Measurements from ENCODE around the gene ANK2.

The ANK2 gene

DNA sequence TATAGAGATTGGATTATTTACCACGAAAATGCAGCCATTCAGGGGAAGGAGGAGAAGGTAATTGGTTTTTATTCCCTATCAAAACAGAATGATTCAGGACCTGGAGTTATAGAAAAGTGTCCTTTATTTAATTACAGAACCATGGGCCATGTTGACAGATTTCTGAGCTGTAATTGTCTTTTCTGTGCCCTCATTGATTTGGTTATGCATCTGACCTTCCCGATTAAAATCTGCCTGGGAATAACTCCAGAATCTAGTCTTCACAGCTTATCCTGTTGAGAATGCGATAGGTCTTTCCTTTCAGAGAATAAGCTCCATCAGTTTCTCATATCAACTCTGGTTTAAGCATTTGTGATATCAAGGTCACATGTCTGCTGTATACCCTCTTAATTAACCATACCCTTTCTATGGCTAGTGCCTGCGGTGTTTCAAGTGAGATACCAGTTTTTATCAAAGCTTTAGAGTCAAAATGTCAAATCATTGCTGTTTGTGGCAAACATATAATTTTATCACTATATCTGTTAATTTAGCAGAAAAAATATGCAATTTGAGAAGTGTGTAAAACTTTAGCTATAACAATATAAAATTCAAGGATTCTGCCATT is 37.2 kb upstream of the ANK2 start:
- TF ChIP-seq CTCF (conservative IDR thresholded peaks at IDR 0.05) (no peak), ZFX (IDR thresholded peaks at IDR 0.05) (no peak)
- H3K27ac ChIP-seq: no peak overlapping the region

DNA sequence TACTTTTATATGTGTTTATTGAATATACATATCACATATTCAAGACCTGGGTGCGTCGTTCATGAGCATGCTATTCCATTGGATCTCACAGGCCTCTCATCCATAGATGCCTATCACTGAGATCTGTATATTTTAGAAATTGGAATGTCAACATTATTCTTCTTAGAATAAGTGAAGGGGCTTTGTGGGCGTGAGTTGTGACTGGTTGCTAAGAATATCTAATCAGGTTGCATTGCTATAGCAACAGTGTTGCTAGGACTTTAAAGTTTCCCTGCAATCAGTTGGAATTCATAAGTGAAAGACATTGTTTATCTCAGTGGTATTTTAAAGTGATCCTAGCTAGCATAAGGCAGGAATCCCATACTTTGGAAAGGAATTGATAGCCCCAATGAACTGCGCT is 36.7 kb upstream of the ANK2 start:
- TF ChIP-seq CTCF (conservative IDR thresholded peaks at IDR 0.05) (no peak), ZFX (IDR thresholded peaks at IDR 0.05) (no peak)
- H3K27ac ChIP-seq: no peak overlapping the region

GRCh38 chr4:113013751-113014150 is 35.7 kb upstream of the ANK2 start:
- TF ChIP-seq CTCF (conservative IDR thresholded peaks at IDR 0.05): no peak
- TF ChIP-seq ZFX (IDR thresholded peaks at IDR 0.05): no peak

DNA sequence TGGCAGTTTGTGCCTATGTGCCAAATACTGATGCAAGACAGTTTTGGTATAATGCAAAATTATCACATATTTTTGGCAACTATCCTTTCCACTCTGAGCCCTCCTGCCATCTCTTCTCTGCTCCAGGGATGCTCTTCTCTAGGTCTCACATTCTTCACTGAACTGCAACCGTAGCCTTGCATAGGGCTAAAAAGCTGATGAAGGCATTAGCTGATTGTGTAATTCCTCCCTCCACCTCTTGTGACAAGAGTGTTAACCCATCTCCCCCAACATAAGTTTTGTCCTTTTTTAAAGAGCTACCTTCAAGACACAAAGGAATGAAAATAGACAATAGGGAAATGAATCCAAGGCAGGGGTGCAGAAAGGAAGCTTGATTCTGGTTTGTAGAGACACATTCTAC is 33.1 kb upstream of the ANK2 start:
- TF ChIP-seq ZFX (IDR thresholded peaks at IDR 0.05): no peak
- no peak for TF ChIP-seq CTCF (conservative IDR thresholded peaks at IDR 0.05)
- no peak overlapping the region for H3K27ac ChIP-seq

More at GRCh38 chr4:113013751-113014150, 35.7 kb upstream of the ANK2 start:
- H3K27ac ChIP-seq: no peak overlapping the region

GRCh38 chr4:113020966-113021365 is 28.5 kb upstream of the ANK2 start:
- no peak overlapping the region for H3K27ac ChIP-seq
- TF ChIP-seq ZFX (IDR thresholded peaks at IDR 0.05) (no peak), CTCF (conservative IDR thresholded peaks at IDR 0.05) (no peak)

DNA sequence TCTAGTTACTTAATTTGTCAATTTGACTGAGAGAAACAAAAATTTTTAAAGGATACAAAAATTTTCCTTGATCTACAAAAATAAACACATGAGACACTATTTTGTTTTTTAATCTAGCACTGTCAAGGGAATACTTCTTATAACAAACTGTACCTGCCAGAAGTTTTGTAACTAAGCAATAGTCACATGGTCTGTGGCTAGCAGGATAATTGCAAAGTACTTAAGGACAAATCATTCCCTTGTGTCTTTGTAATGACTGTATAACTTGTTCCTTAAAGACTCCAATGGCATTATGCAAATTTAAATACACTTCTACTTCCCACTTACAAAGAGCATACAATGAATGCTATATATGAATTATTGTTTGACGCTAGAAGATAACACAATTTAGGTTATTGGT is 25.1 kb upstream of the ANK2 start:
- TF ChIP-seq CTCF (conservative IDR thresholded peaks at IDR 0.05): no peak
- TF ChIP-seq ZFX (IDR thresholded peaks at IDR 0.05): no peak

GRCh38 chr4:113025416-113025815 is 24.0 kb upstream of the ANK2 start:
- TF ChIP-seq CTCF (conservative IDR thresholded peaks at IDR 0.05): no peak
- TF ChIP-seq ZFX (IDR thresholded peaks at IDR 0.05): no peak

More for the DNA sequence above, 25.1 kb upstream of the ANK2 start:
- no peak overlapping the region for H3K27ac ChIP-seq

More at GRCh38 chr4:113025416-113025815, 24.0 kb upstream of the ANK2 start:
- H3K27ac ChIP-seq: no peak overlapping the region
